ENCODE results near the gene UBLCP1. TPM values are rescaled to one million over a fixed set of nuclear protein-coding genes. Genes with fewer than 3 reads are reported as not detected.

The UBLCP1 gene
- total and polyA plus RNA-seq, 2 of the 8 experiments (the other 6 are each of a cell fraction or from before 2014, with no cell fraction given) = 13.0 to 40.9 TPM

DNA sequence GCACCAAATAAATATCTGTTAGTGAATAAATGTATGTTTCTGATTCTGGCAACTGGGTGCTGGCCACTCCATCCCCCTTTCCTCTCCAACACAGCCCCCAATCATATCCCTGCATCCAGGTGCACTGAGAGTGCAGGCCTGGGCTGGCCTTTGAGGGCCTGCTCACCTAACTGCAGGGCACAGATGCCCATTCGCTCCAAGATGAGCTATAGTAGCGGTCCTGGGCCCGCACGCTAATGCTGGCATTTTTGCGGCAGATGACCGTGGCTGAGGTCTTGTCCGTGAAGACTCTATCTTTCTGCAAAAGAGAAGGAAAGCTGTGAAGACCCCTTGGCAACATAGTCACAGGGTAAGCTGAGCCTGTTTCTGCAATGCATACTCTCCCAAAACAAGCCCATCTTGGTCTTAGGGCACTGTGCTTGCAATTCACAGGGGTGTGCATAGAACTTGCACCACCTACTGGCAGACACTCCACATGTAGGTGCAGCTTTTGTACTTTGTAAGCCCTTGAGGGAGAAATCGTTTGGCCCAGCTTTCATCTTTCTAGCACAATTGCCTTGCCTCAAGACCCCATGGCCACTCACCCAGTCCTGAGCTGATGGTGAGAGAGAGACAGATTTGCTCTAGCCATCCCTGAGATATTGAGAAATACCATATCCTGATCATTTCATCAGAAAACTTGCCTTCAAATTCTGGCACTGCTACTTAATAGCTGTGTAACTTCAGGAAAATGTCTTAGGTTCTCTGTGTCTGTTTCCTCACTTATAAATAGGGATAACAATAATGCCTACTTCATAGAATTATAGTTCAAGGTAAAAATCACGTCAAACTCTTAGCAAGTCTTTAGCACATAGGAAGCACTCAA is 53.7 kb downstream of the UBLCP1 start (continued):
- TF ChIP-seq, protein P1, sequence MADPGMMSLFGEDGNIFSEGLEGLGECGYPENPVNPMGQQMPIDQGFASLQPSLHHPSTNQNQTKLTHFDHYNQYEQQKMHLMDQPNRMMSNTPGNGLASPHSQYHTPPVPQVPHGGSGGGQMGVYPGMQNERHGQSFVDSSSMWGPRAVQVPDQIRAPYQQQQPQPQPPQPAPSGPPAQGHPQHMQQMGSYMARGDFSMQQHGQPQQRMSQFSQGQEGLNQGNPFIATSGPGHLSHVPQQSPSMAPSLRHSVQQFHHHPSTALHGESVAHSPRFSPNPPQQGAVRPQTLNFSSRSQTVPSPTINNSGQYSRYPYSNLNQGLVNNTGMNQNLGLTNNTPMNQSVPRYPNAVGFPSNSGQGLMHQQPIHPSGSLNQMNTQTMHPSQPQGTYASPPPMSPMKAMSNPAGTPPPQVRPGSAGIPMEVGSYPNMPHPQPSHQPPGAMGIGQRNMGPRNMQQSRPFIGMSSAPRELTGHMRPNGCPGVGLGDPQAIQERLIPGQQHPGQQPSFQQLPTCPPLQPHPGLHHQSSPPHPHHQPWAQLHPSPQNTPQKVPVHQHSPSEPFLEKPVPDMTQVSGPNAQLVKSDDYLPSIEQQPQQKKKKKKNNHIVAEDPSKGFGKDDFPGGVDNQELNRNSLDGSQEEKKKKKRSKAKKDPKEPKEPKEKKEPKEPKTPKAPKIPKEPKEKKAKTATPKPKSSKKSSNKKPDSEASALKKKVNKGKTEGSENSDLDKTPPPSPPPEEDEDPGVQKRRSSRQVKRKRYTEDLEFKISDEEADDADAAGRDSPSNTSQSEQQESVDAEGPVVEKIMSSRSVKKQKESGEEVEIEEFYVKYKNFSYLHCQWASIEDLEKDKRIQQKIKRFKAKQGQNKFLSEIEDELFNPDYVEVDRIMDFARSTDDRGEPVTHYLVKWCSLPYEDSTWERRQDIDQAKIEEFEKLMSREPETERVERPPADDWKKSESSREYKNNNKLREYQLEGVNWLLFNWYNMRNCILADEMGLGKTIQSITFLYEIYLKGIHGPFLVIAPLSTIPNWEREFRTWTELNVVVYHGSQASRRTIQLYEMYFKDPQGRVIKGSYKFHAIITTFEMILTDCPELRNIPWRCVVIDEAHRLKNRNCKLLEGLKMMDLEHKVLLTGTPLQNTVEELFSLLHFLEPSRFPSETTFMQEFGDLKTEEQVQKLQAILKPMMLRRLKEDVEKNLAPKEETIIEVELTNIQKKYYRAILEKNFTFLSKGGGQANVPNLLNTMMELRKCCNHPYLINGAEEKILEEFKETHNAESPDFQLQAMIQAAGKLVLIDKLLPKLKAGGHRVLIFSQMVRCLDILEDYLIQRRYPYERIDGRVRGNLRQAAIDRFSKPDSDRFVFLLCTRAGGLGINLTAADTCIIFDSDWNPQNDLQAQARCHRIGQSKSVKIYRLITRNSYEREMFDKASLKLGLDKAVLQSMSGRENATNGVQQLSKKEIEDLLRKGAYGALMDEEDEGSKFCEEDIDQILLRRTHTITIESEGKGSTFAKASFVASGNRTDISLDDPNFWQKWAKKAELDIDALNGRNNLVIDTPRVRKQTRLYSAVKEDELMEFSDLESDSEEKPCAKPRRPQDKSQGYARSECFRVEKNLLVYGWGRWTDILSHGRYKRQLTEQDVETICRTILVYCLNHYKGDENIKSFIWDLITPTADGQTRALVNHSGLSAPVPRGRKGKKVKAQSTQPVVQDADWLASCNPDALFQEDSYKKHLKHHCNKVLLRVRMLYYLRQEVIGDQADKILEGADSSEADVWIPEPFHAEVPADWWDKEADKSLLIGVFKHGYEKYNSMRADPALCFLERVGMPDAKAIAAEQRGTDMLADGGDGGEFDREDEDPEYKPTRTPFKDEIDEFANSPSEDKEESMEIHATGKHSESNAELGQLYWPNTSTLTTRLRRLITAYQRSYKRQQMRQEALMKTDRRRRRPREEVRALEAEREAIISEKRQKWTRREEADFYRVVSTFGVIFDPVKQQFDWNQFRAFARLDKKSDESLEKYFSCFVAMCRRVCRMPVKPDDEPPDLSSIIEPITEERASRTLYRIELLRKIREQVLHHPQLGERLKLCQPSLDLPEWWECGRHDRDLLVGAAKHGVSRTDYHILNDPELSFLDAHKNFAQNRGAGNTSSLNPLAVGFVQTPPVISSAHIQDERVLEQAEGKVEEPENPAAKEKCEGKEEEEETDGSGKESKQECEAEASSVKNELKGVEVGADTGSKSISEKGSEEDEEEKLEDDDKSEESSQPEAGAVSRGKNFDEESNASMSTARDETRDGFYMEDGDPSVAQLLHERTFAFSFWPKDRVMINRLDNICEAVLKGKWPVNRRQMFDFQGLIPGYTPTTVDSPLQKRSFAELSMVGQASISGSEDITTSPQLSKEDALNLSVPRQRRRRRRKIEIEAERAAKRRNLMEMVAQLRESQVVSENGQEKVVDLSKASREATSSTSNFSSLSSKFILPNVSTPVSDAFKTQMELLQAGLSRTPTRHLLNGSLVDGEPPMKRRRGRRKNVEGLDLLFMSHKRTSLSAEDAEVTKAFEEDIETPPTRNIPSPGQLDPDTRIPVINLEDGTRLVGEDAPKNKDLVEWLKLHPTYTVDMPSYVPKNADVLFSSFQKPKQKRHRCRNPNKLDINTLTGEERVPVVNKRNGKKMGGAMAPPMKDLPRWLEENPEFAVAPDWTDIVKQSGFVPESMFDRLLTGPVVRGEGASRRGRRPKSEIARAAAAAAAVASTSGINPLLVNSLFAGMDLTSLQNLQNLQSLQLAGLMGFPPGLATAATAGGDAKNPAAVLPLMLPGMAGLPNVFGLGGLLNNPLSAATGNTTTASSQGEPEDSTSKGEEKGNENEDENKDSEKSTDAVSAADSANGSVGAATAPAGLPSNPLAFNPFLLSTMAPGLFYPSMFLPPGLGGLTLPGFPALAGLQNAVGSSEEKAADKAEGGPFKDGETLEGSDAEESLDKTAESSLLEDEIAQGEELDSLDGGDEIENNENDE (IDR thresholded peaks at IDR 0.05; ENCODE audit: insufficient replicate concordance, low read length) = no peak
- TF ChIP-seq, protein P2, sequence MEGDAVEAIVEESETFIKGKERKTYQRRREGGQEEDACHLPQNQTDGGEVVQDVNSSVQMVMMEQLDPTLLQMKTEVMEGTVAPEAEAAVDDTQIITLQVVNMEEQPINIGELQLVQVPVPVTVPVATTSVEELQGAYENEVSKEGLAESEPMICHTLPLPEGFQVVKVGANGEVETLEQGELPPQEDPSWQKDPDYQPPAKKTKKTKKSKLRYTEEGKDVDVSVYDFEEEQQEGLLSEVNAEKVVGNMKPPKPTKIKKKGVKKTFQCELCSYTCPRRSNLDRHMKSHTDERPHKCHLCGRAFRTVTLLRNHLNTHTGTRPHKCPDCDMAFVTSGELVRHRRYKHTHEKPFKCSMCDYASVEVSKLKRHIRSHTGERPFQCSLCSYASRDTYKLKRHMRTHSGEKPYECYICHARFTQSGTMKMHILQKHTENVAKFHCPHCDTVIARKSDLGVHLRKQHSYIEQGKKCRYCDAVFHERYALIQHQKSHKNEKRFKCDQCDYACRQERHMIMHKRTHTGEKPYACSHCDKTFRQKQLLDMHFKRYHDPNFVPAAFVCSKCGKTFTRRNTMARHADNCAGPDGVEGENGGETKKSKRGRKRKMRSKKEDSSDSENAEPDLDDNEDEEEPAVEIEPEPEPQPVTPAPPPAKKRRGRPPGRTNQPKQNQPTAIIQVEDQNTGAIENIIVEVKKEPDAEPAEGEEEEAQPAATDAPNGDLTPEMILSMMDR (IDR thresholded peaks at IDR 0.05; ENCODE audit: control extremely low read depth in 1 of 3, insufficient read depth in 1 of 3, low read depth in 1 of 3, low read length in 3 of 3) = peak; percentile 49 to 89 (median 66)
- TF ChIP-seq RAD21 (IDR thresholded peaks at IDR 0.05 in 1 of 2, conservative IDR thresholded peaks at IDR 0.05 in 1 of 2; ENCODE audit: low read depth in 2 of 2, low read length in 2 of 2) = peak; percentile 72 to 78
- TF ChIP-seq, protein P3, sequence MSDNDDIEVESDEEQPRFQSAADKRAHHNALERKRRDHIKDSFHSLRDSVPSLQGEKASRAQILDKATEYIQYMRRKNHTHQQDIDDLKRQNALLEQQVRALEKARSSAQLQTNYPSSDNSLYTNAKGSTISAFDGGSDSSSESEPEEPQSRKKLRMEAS (IDR thresholded peaks at IDR 0.05) = 0 out of 2 replicates have a peak, but pooled peaks have one; percentile 15
- no peak for TF ChIP-seq GABPA (IDR thresholded peaks at IDR 0.05; ENCODE audit: borderline replicate concordance, insufficient read depth, low read length)

All from H1 (cell line).